H9 (cell line): Measurements from ENCODE around the gene PDIA4. TPM values are rescaled to one million over a fixed set of nuclear protein-coding genes. Genes with fewer than 3 reads are reported as not detected.

Source experiments
- DNase-seq: peaks from one replicate; pipeline ENCODE4 v3.0.0-alpha.2; 2017
- H2AFZ ChIP-seq: one replicate; pipeline ENCODE4 v1.6.1; 2013; ENCODE audit warnings: mild to moderate bottlenecking, low read length, control low read depth, moderate library complexity
- H2AK5ac ChIP-seq: 2 replicates; pipeline ENCODE4 v1.6.1; 2013; ENCODE audit warnings: low read length, control low read depth, mixed read lengths; ENCODE audit not compliant: insufficient read length
- H2BK120ac ChIP-seq: one replicate; pipeline ENCODE4 v1.6.1; 2013; ENCODE audit warnings: low read depth, mild to moderate bottlenecking, low read length, control low read depth, inconsistent platforms; ENCODE audit not compliant: poor library complexity, severe bottlenecking
- H2BK12ac ChIP-seq: 2 replicates; pipeline ENCODE4 v1.6.1; 2013; ENCODE audit warnings: low read length, control low read depth, mixed read lengths, low read depth; ENCODE audit not compliant: insufficient read length
- H2BK15ac ChIP-seq: 2 replicates; pipeline ENCODE4 v1.6.1; 2013; ENCODE audit warnings: low read depth, low read length, control low read depth
- H2BK20ac ChIP-seq: one replicate; pipeline ENCODE4 v1.6.1; 2013; ENCODE audit warnings: low read depth, mild to moderate bottlenecking, low read length, control low read depth, inconsistent platforms; ENCODE audit not compliant: poor library complexity, severe bottlenecking
- H2BK5ac ChIP-seq: 2 replicates; pipeline ENCODE4 v1.6.1; 2013; ENCODE audit warnings: low read length, control low read depth, mixed read lengths; ENCODE audit not compliant: insufficient read length
- H3K14ac ChIP-seq: 2 replicates; pipeline ENCODE4 v1.6.1; 2013; ENCODE audit warnings: low read length, control low read depth; ENCODE audit not compliant: insufficient read depth
- H3K18ac ChIP-seq: 2 replicates; pipeline ENCODE4 v1.6.1; 2013; ENCODE audit warnings: low read depth, mild to moderate bottlenecking, mixed read lengths, low read length, control low read depth; ENCODE audit not compliant: insufficient read length
- H3K23ac ChIP-seq: 2 replicates; pipeline ENCODE4 v1.6.1; 2013; ENCODE audit warnings: low read length, control low read depth, mixed read lengths, low read depth; ENCODE audit not compliant: insufficient read length
- H3K23me2 ChIP-seq: 2 replicates; pipeline ENCODE4 v1.6.1; 2013; ENCODE audit warnings: low read depth, mild to moderate bottlenecking, mixed read lengths, low read length, control low read depth; ENCODE audit not compliant: insufficient read length, poor library complexity, severe bottlenecking
- H3K27ac ChIP-seq: 2 replicates; pipeline ENCODE4 v1.5.1; 2013; ENCODE audit warnings: low read length, control low read depth, mixed read lengths, low read depth; ENCODE audit not compliant: insufficient read length
- H3K27me3 ChIP-seq: 2 replicates; pipeline ENCODE4 v1.6.1; 2013; ENCODE audit warnings: low read length, control low read depth, inconsistent platforms; ENCODE audit not compliant: insufficient read depth
- H3K4ac ChIP-seq: 2 replicates; pipeline ENCODE4 v1.6.1; 2013; ENCODE audit warnings: low read depth, mild to moderate bottlenecking, control low read depth, inconsistent platforms, low read length, moderate library complexity
- H3K4me1 ChIP-seq: 2 replicates; pipeline ENCODE4 v1.6.1; 2013; ENCODE audit warnings: low read length, control low read depth, inconsistent platforms; ENCODE audit not compliant: insufficient read depth
- H3K4me2 ChIP-seq: 2 replicates; pipeline ENCODE4 v1.6.1; 2013; ENCODE audit warnings: low read length, control low read depth, mixed read lengths; ENCODE audit not compliant: insufficient read length, insufficient read depth
- H3K56ac ChIP-seq: 2 replicates; pipeline ENCODE4 v1.6.1; 2013; ENCODE audit warnings: low read depth, mild to moderate bottlenecking, mixed read lengths, low read length, control low read depth; ENCODE audit not compliant: insufficient read length
- H3K79me1 ChIP-seq: 2 replicates; pipeline ENCODE4 v1.6.1; 2013; ENCODE audit warnings: low read depth, mild to moderate bottlenecking, moderate library complexity, low read length, control low read depth, inconsistent platforms; ENCODE audit not compliant: insufficient read depth, poor library complexity, severe bottlenecking
- H3K79me2 ChIP-seq: 2 replicates; pipeline ENCODE4 v1.6.1; 2013; ENCODE audit warnings: low read length, control low read depth, inconsistent platforms; ENCODE audit not compliant: insufficient read depth
- H3K9ac ChIP-seq: 2 replicates; pipeline ENCODE4 v1.6.1; 2013; ENCODE audit warnings: low read length, control low read depth, mixed read lengths; ENCODE audit not compliant: insufficient read length; ENCODE audit errors: extremely low read depth
- H3K9me3 ChIP-seq: one replicate; pipeline ENCODE4 v1.6.1; 2013; ENCODE audit warnings: low read depth, low read length, inconsistent platforms; ENCODE audit not compliant: control insufficient read depth
- H3T11ph ChIP-seq: one replicate; pipeline ENCODE4 v1.6.1; 2013; ENCODE audit warnings: mild to moderate bottlenecking, low read length, control low read depth, inconsistent platforms
- H4K20me1 ChIP-seq: one replicate; pipeline ENCODE4 v1.6.1; 2013; ENCODE audit not compliant: control insufficient read depth, insufficient read length, insufficient read depth
- H4K5ac ChIP-seq: 2 replicates; pipeline ENCODE4 v1.6.1; 2013; ENCODE audit warnings: low read depth, mild to moderate bottlenecking, mixed read lengths, low read length, control low read depth; ENCODE audit not compliant: insufficient read length
- H4K8ac ChIP-seq: replicated peaks from 2 replicates; pipeline ENCODE4 v1.6.1; 2013; ENCODE audit warnings: low read length, control low read depth, mixed read lengths, low read depth; ENCODE audit not compliant: insufficient read length
- H4K91ac ChIP-seq: 2 replicates; pipeline ENCODE4 v1.6.1; 2013; ENCODE audit warnings: low read depth, mild to moderate bottlenecking, moderate library complexity, mixed read lengths, low read length, control low read depth; ENCODE audit not compliant: insufficient read length
- H3K27ac Mint-ChIP-seq, 3 experiments: 2 replicates in 2 of 3; 3 replicates in 1 of 3; pipeline ENCODE4 v1.8.0; 2020 to 2021; ENCODE audit warnings: mixed read lengths in 3 of 3, mild to moderate bottlenecking in 1 of 3, moderate library complexity in 1 of 3
- H3K27me3 Mint-ChIP-seq: 2 replicates; pipeline ENCODE4 v1.8.0; 2021; ENCODE audit warnings: low read depth, mild to moderate bottlenecking, moderate library complexity, mixed read lengths
- H3K36me3 Mint-ChIP-seq, 3 experiments: 2 replicates in 2 of 3; 3 replicates in 1 of 3; pipeline ENCODE4 v1.8.0; 2020 to 2021; ENCODE audit warnings: low read depth in 3 of 3, mixed read lengths in 3 of 3; ENCODE audit not compliant: insufficient read depth in 1 of 3
- H3K4me1 Mint-ChIP-seq, 2 experiments: 2 replicates each; pipeline ENCODE4 v1.8.0; 2020; ENCODE audit warnings: mixed read lengths in 2 of 2
- H3K4me3 Mint-ChIP-seq, 2 experiments: 2 replicates in 1 of 2; 3 replicates in 1 of 2; pipeline ENCODE4 v1.8.0; 2020 to 2021; ENCODE audit warnings: mild to moderate bottlenecking in 2 of 2, mixed read lengths in 2 of 2, moderate library complexity in 1 of 2
- H3K9me3 Mint-ChIP-seq, 2 experiments: 2 replicates in 1 of 2; 3 replicates in 1 of 2; pipeline ENCODE4 v1.8.0; 2020; ENCODE audit warnings: mild to moderate bottlenecking in 2 of 2, mixed read lengths in 2 of 2, moderate library complexity in 1 of 2
- WGBS: extraction: QIAGEN DNeasy Blood & Tissue Kit; methylation state at CpG from one replicate; pipeline ENCODE4 v1.1.7; 2013; ENCODE audit warnings: missing lambda C conversion rate, low lambda C conversion rate, mixed read lengths; ENCODE audit not compliant: insufficient read length; ENCODE audit errors: extremely low coverage; 5-methylcytosine and 5-hydroxymethylcytosine counted together
- total RNA-seq: library from RNA; stranded (reverse); gene quantifications from 2 replicates; pipeline ENCODE4 v1.2.1, GENCODE V29; 2021
- TF ChIP-seq, protein P1 (sequence below): fragments of 200-600 bp; sonication (generic); conservative IDR thresholded peaks from 3 replicates; pipeline ENCODE4 v1.8.0; 2021; ENCODE audit warnings: antibody characterized with exemption, mild to moderate bottlenecking

Gene PDIA4
- total RNA-seq, 1 experiment from 2014 or later = 217 TPM

DNA sequence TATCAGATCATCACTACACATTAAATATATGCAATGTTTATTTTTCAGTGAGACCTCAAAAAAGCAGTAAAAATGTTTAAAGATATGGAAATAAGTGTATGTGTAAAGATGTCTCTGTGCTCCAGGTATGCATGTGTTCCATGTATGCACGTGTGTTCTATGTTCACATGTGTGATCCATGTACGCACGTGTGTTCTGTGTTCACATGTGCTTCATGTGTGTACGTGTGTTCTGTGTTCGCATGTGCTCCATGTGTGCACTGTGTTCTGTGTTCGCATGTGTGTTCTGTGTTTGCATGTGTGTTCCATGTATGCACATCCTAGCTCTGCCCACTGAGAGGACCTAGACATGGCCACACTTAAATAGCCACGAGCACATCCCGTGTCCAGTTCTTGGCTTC lies 15.6 kb upstream of the PDIA4 start:
- peak overlapping the region in 1 of 3 experiments; percentile 61; a peak in 1 of 7 replicates for H3K27ac Mint-ChIP-seq
- H3K4ac ChIP-seq = no peak overlapping the region
- H3K27ac ChIP-seq = no peak overlapping the region
- H2AK5ac ChIP-seq = no peak overlapping the region
- H3K9ac ChIP-seq = no peak overlapping the region
- H2BK120ac ChIP-seq = no peak overlapping the region
- H3K18ac ChIP-seq = no peak overlapping the region
- no CpG with 5 or more reads among the region's 8 CpGs for WGBS
- no peak overlapping the region for H3T11ph ChIP-seq
- TF ChIP-seq, protein P1, sequence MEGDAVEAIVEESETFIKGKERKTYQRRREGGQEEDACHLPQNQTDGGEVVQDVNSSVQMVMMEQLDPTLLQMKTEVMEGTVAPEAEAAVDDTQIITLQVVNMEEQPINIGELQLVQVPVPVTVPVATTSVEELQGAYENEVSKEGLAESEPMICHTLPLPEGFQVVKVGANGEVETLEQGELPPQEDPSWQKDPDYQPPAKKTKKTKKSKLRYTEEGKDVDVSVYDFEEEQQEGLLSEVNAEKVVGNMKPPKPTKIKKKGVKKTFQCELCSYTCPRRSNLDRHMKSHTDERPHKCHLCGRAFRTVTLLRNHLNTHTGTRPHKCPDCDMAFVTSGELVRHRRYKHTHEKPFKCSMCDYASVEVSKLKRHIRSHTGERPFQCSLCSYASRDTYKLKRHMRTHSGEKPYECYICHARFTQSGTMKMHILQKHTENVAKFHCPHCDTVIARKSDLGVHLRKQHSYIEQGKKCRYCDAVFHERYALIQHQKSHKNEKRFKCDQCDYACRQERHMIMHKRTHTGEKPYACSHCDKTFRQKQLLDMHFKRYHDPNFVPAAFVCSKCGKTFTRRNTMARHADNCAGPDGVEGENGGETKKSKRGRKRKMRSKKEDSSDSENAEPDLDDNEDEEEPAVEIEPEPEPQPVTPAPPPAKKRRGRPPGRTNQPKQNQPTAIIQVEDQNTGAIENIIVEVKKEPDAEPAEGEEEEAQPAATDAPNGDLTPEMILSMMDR = no peak
- no peak overlapping the region for H3K4me2 ChIP-seq
- no peak overlapping the region for H3K56ac ChIP-seq
- DNase-seq = no peak
- H3K23me2 ChIP-seq = no peaks in the 10 kb centered on the region
- no peaks in the 10 kb centered on the region for H3K9me3 Mint-ChIP-seq
- no peak overlapping the region for H4K91ac ChIP-seq
- no peaks in the 10 kb centered on the region for H3K79me1 ChIP-seq
- no peak overlapping the region for H3K4me3 Mint-ChIP-seq
- H3K9me3 ChIP-seq = no peaks in the 10 kb centered on the region
- no peaks in the 10 kb centered on the region for H3K79me2 ChIP-seq
- H3K4me1 Mint-ChIP-seq = peaks cover 0 to 2% of the 10 kb centered on the region in 2 experiments; a peak in 2 of 4 replicates
- H3K27me3 ChIP-seq = no peaks in the 10 kb centered on the region
- no peak overlapping the region for H2BK15ac ChIP-seq
- no peak overlapping the region for H3K23ac ChIP-seq
- no peaks in the 10 kb centered on the region; the same call in 1 of the 2 replicates for H3K27me3 Mint-ChIP-seq
- H4K20me1 ChIP-seq = no peaks in the 10 kb centered on the region
- no peak overlapping the region for H2BK5ac ChIP-seq
- H4K8ac ChIP-seq = no peak overlapping the region
- H2AFZ ChIP-seq = no peak overlapping the region
- H3K14ac ChIP-seq = no peak overlapping the region
- H4K5ac ChIP-seq = no peak overlapping the region
- no peak overlapping the region for H2BK12ac ChIP-seq
- no peaks in the 10 kb centered on the region for H3K36me3 Mint-ChIP-seq
- no peaks in the 10 kb centered on the region for H3K4me1 ChIP-seq
- no peak overlapping the region for H2BK20ac ChIP-seq
